ENCODE results near the gene LIPC.

LIPC gene

DNA sequence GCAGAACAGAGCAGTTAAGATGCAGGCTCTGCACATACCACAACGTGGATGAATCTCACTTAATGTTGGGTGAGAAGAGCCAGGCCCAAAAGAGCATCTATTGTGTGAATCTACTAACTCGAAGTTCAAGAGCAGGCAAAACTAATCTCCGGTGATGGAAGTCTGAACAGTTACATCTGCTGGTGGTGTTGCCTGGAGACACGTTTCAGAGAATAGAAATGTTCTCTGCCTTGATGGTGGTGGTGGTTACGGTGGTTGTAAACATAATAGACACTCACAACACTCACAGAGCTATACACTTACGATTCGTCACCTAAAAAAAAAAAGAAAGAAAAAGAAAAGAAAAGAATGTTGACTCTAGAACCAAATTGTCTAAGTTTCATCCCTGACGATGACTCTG is 86.8 kb downstream of the LIPC start:
- DNase-seq (ENCODE audit: low spot score) = no peak

DNA sequence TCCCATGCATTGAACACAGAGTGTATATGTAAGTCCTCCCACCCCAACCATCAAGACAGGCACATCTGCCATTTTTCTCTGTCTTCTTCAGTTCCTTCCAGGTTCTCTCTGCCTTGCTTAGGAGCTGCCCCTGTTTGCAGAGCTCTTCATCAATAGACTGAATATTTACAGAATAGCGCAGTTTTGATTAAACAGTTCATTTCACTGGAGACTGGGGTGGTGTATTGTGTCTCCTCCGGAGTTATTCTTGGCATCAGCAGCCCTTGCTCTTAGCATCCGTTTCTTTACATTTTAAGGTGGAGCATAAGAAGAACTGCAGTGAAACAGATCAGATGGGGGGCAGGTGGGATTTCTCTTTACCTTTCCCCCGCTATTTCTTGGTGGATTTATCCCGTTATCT is 87.7 kb downstream of the LIPC start:
- DNase-seq (ENCODE audit: low spot score) = no peak

DNA sequence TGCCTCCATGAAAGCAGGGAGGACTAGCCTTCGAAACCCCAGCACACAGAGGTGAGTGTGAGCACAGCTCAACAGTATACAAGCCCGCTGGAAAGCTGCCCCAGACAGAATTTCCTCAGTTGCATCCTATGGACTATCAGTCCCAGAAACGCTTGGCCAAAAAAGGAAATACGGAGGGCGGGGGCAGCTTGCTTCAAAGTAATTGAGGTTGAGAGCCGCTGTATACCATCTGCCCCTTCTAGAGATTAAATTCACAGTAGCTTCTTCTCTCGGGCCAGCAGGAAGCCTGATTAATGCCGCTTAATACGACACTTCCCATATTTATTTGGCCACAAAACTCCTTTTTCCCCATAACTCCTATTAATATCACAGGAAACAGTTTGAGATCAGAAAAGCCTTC is 88.7 kb downstream of the LIPC start:
- DNase-seq (ENCODE audit: low spot score) = no peak

DNA sequence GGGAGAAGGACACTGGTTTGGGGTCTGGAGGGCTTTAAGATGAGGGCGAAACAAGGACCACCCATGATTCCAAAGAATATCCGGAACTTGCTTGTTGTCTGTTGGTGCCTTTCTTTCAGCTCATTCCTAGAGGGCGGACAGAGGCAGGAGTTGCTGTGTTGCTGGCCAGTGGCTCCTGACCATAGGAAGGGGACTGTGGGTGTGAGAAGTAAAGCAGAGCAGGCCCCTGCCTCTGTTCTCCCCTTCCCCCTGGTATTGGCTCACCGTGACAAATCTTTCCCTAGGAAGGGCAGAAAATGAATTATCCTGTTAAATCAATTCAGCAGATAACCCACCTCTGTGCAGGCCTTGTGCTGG is 89.1 kb downstream of the LIPC start:
- DNase-seq (ENCODE audit: low spot score) = no peak

DNA sequence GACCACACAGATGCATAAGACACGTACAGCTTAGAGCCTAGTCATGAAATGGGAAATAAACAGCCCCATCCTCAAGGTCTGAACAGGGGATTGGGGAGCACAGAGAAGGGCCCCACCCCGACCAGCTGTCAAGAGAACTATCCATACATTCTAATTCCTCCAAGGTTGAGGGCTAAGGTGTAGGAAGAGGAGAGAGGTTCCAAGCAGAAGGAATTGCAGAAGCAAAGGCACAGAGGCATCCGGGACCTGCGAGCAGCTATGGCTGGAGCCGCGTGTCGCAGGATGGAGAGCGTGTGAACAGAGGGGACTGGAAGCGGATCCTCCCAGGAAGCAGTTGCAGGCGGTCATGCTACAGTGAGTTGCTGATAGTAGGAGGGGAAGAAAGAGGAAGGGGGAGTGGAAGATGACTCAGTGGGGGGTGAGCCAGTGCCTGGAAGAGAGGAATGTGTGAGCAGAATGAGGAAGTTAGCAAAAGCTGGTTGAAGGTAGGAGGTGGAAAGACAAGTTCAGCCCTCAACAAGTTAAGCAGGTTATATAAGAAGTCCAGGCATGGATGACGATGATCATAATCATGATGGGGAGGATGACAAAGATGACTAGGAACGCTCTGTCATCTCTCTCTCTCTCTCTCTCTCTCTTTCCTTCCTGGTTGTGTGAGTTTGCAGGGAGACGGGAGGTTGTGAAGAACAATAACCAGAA is 89.7 kb downstream of the LIPC start:
- peak; percentile 66 for DNase-seq (ENCODE audit: low spot score)

DNA sequence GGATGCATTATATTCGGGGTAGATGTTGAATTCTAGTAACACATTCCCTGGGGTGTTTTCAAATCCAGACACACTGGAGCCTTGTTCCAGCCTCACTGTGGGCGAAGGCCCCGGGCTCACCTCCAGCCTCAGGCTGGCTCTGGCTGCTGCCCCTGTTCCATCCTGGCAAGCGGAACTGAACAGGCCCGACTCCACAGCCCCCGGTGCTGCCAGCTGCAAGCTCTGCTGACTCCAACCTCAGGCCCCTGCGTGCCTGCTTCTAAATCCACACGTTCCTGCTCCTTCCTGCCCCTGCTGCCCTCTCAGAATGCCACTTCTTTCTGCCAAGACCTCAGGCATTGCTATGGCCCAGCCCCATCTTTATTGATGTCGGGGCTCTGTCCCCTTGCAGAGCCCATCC is 90.6 kb downstream of the LIPC start:
- no peak for DNase-seq (ENCODE audit: low spot score)

DNA sequence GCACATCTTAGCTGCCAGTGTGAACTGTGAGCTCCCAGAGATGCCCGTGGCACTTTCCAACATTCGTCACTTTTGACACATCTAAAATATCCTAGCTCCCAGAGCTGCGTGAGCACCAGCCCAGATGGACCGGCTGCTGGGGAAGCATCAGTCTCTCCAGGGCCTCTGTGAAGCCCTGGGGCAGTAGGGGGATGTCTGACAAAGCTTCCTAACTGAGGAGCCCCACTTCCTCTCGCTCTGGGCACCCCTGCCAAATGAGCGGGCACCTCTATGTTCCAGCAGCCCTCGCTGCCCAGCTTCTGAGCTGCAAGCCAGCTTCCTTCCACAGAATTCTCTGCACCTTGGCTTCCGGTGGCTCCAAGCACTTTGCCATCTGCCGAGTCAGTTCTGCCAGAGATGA is 91.1 kb downstream of the LIPC start:
- no peak for DNase-seq (ENCODE audit: low spot score)

DNA sequence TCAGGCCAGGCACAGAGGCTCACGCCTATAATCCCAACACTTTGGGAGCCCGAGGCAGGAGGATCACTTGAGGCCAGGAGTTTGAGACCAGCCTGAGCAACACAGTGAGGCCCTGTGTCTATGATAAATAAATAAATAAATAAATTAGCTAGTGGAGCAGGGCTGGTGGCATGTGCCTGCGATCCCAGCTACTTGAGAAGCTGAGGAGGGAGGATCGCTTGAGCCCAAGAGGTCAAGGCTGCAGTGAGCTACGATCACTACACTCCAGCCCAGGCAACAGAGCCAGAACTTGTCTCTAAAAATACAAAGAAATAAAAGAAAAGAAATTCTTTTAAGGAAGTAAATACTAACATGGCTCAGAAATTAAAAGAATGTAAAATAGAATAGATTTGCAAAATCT is 91.8 kb downstream of the LIPC start:
- no peak for DNase-seq (ENCODE audit: low spot score)

DNA sequence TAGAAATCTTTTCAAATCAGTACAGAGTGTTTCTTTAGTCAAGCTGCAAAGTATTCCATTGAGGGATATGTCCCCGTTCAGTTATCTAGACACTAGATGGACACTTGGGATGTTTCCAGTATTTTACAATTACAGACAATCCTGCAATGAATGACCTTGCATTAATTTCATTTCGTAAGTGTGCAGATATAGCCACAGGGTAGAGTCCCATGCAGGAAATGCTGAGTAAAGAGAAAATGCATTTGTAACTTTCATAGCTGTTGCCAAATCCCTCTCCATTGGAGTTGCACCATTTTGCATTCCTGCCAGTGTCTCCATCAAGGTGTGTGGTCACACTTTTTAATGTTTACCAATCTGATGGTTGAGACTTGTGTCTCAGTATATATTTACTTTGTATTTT is 92.5 kb downstream of the LIPC start:
- DNase-seq (ENCODE audit: low spot score) = no peak

DNA sequence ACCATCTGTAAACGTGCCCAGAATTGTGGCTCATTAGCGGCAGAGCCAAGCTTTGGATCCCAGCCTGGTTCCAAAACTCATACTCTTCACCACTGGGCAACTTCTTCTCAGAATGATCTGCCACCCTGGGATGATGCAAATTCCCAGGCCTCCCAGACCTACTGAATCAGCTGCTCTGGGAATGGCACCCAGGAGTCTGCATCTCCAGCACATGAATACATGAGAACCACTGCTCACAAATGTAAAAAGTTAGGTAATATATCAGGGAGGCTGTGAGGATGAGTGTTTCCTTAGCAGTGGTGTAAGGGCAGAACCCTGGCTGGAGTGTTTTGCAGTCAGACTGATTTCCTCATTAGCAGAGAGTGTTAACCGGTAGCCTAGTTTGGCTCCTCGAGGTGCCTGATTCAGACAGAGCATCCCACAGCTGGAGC is 94.2 kb downstream of the LIPC start:
- no peak for DNase-seq (ENCODE audit: low spot score)

DNA sequence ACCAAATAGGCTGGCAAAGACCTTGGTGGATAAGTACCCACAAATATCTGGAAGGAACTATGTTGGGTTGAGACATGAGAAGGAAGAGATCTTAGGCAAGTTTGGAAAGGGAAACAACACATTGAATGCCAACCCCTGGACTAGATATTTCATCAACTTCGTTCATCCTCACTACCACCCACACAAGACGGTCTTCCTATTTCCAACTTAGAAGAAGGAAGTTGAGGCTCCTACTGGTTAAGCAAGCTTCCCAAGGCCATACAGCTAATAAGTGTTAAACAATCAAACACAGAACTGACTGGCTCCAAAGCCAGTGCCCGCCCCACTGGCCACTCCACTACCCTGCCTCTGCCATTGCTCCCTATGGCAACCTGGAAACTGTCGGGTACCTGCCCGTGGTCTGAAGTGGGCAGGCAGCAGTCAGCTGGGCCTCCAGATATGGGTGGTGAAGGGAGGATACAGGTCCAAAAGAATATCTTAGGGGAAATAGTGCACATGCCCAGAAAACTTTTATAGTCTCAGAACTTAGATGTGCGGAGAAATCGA is 94.9 kb downstream of the LIPC start:
- no peak for DNase-seq (ENCODE audit: low spot score)

DNA sequence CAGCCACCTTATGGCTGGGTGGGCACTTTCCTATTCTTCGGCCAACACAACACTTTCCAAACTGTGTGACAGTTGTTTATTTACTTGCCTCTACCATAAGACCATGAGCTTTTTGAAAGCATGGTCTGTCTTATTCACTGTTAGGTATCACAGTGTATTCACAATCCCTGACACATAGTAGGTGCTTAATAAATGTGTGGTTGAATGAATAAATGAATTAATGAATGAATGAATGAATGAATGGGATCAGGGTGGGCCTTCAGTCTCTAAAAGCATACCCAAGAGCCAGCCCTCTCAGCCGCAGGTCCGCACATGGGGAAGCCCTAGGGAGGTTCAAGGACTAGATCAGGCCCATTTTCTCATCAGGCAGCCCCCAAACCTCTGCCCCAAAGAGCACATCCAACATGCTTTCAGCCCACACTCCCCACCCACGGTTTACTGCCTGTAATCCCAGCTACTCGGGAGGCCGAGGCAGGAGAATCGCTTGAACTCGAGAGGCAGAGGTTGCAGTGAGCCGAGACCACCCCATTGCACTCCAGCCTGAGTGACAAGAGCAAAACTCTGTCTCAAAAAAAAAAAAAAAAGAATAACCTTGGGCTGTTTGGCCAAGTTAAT is 95.9 kb downstream of the LIPC start:
- no peak for DNase-seq (ENCODE audit: low spot score)

DNA sequence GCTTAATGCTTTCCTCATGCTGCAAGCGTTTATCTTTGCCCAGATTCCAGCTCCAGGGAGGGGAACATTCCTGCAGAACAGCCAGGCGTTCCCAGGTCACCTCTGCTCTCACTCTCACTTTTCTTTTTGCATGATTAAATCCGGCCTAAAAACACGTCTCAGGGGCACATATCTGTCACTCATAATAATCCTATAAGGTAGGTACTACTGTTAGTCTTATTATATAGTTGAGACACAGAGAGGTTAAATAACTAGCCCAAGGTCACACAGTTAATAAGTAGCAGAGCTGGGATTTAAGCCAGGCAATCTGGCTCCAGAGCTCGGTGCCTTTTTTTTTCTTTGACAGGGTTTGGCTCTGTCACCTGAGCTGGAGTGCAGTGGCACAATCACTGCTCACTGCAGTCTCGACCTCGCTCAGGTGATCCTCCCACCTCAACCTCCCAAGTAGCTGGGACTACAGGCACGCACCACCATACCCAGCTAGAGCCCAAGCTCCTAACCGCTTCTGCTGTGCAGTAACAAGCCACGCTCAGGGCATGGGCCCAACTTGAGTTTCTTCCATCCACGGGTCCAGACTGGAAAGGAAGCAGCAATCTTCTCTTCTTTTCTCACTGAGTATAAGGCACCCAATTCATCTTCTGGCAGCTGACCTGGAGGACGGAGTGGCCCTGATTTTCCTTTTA is 96.5 kb downstream of the LIPC start:
- peak; percentile 52 for DNase-seq (ENCODE audit: low spot score)

DNA sequence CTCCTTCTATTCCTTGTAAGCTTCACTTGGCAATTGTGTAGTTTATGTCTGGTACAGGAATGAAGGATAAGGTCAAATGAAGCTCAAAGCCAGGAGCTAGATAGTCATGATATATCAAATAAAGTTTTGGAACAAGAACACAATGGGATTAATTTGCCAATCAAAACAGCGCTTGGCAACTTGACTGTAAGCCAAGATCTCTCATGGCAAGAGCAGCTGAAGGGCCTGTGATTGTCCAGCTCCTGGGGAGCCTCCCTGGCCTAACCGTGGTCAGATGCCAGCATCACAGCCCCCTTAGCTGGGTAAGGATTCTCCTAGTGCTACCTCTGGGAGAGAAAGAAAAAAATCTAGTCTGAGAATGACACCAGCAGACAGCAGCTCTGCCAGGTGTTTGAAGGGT is 97.2 kb downstream of the LIPC start:
- no peak for DNase-seq (ENCODE audit: low spot score)

DNA sequence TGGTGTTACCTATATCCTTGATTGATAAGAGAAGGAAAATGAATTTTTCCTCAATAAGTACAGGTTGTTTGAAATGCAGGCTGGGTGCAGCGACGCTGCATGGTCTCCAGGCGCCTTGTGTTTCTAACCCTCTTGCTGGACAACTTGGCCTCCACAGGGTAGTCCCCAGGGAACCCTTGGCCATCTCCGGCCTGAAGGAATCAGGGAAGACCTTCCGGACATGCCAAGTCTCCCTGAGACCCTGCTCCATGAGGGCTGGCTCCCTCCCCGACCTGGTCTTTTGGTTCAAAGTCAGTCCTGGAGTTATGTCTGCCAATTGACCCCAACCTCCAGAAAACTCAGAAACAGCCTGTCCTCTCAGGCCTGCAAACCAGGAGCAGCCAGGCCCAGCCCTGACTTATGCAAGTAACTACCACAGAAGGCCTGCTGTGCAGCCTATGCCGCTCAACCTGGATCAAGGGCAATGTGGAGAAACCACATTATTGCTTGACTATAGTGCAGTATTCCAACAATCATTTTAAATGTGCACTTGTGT is 98.3 kb downstream of the LIPC start:
- no peak for DNase-seq (ENCODE audit: low spot score)

DNA sequence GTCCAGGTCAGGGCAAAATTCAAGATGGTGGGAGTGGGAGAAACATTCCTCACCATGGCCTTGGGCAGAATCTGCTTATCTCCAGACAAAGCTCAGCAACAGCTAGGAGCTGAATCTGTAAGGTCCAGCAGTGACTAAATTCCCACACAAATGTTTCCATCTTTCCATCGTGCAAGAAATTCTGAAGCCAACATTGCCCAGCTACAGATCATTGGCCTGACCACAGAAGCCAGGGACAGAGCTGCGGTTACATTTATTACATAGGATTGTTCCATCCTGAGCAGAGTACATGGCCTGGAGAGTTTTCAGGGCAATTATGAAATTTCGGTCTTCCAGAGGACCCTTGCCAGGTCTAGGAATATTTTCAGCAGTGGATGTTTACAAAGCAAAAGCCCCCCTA is 100.3 kb downstream of the LIPC start:
- no peak for DNase-seq (ENCODE audit: low spot score)

DNA sequence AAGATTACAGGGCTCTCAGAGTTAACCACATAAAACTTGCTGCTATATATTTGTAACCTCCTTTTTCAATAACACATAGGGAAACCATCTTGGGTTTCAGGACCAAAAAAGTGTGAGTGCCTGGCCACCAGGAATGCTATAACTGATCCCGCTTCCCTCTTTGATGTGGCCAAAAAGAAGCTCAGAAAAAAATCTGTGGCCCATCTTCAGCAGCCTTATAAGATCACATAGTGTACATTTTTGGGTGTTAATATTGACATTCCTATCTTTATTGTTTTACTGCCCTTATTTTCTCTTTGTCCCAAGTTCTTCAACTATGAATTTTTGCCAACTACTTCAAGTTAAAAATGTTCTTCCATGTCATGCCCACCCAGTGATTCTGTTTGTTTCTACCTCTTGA is 102.8 kb downstream of the LIPC start:
- DNase-seq (ENCODE audit: low spot score) = no peak

DNA sequence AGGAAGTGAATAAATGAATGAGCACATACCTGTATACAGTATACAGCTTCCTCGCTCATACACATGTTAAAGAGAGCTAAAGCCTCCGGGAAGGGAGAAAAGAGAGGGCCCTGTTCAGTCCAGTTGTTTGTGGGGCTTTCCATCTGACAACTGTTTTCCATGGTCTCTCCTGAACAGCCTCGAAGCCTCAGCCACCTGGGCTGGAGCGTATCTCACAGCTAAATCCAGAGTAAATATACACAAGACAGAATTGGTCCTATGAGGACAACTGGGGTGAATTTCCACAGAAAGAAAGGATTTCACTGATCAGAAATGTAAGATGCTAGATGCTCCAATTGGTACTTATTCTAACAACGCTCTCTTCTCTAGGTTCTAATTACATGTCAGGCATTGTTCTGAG is 103.5 kb downstream of the LIPC start:
- DNase-seq (ENCODE audit: low spot score) = no peak

DNA sequence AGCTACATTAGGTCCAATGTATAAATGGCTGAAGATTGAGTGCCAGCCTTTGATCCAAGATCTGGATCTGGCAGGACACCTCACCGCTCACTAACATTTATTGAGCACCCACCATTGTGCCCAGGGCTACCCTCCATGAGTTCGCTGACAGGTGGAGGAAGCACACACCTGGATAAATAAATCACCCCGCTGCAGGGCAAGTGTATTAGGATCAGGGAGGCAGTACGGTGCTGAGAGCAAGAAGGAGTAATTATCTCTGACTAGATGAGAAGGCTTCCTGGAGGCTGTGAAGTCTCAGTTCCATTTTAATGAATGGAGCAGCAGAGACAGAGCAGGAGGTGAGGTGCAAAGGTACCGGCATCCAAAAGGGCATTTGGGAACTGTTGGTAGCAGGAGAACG is 104.1 kb downstream of the LIPC start:
- DNase-seq (ENCODE audit: low spot score) = no peak

DNA sequence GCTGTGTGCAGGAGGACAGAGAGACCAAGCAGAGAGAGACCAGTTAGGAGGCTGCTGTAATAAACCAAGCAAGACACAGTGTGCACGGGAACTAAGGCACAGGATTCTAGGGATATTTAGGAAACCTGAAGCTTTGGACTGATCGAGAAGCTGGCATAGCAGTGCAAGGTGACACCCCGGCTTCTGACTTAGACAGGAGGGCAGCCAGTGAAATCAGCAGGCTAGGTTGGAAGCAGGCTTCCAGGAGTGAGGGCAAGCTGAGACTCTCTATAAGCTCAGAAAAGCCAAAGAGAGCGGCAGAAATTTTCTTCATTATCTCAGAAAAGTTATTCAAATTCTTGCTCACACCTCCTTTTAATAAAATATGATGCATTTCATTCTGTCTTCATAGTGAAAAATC is 104.6 kb downstream of the LIPC start:
- DNase-seq (ENCODE audit: low spot score) = no peak

DNA sequence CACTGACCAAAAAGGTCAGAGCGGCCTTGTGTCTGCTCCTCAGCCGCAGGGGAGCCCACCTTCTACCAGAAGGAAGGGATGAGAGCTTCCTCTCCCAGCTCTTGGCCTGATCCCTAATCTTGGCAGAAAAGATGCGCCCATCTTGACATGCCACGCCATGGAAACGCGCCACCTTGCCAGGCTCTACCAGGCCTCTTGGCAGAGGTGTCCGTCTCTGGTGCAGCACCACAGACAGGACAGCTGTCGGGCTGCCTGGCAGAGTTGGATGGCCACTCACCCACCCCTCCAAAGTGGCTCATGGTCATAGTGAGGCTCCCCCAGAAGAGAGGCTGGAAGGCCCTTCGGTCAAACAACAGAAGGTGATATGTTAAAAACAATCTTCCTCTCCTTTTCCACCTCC is 105.2 kb downstream of the LIPC start:
- DNase-seq (ENCODE audit: low spot score) = no peak

DNA sequence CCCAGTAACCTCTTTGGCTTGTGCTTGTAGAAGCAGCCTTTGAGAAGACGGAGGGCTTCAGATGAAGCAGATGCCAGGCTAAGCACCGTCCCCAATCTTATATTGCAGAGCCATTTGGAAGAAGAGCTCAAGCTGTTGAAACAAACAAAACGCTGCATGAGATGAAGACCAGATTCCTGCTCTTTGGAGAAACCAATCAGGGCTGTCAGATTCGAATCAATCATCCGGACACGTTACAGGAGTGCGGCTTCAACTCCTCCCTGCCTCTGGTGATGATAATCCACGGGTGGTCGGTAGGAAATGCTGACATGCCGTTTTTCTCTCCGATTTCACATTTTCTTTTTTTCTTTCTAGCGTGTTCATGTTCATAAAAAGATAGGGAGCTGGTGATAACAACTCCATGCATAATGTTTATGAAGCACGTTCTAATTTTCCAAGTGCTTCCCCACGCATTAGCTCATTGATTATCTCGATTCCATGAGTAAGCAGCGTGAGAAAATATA is 106.5 kb downstream of the LIPC start:
- DNase-seq (ENCODE audit: low spot score) = no peak

DNA sequence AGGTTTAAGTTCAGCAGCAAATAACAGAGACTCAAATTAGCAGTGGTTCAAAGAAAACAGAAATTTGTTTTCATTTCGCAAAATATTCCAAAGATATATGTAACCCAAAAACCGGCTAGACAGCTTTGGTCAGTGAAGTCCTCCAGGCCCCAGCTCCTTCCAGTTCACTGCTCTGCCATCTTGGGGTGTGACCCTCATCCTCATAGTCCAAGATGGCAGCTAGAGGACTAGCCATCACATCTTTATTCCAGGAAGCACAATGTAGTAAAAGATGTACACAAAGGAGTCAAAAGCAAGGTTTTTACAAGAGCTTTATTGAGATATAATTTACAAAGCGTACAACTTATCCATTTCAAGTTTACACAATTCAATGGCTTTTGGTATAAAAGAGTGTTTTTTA is 107.1 kb downstream of the LIPC start:
- DNase-seq (ENCODE audit: low spot score) = no peak
